Measurements from ENCODE around the gene C1QTNF8.

GRCh38 chr16:1077877-1078578 lies 18.0 kb downstream of the C1QTNF8 start:
- no peak for TF ChIP-seq CTCF (IDR thresholded peaks at IDR 0.05)
- no peak for TF ChIP-seq EP300 (IDR thresholded peaks at IDR 0.05)
- no peak for TF ChIP-seq POLR2A (IDR thresholded peaks at IDR 0.05)
